CD14-positive monocyte (primary cell): Measurements from ENCODE around the gene RNF167. TPM values are rescaled to one million over a fixed set of nuclear protein-coding genes. Genes with fewer than 3 reads are reported as not detected.
A peak's percentile ranks its signal among the peaks of the same experiment; 100 is the strongest.
"Not testable (repeated sequence)": the region's sequence is repeated elsewhere in the genome, so short reads cannot be mapped to it uniquely, and the experiment has no call there.

ENCODE experiments used
- DNase-seq, 3 donors: peaks; one replicate each; pipeline ENCODE4 v3.0.0-alpha.2; 2011 to 2022
- H2AFZ ChIP-seq: 2 replicates; pipeline ENCODE4 v1.6.0; 2012; ENCODE audit warnings: mild to moderate bottlenecking, low read depth, low read length, inconsistent platforms; ENCODE audit not compliant: insufficient read depth, poor library complexity, severe bottlenecking
- H3K27ac ChIP-seq, 2 donors: 1 replicate in 1 of 2; 2 replicates in 1 of 2; pipeline ENCODE4 v1.5.1; 2012 to 2013; ENCODE audit warnings: low read length in 2 of 2, control low read depth in 1 of 2, inconsistent platforms in 1 of 2, low read depth in 1 of 2, mild to moderate bottlenecking in 1 of 2
- H3K27me3 ChIP-seq, 2 donors: one replicate each; pipeline versions ENCODE4 v1.6.0 to v1.6.1; 2011 to 2013; ENCODE audit warnings: low read length in 2 of 2; ENCODE audit not compliant: control insufficient read depth in 2 of 2, insufficient read depth in 2 of 2
- H3K36me3 ChIP-seq, 2 donors: replicated peaks in 1 of 2; 1 replicate in 1 of 2; 2 replicates in 1 of 2; pipeline versions ENCODE4 v1.5.1 to v1.6.1; 2012 to 2013; ENCODE audit warnings: low read length in 2 of 2, control low read depth in 1 of 2, inconsistent platforms in 1 of 2, mild to moderate bottlenecking in 1 of 2; ENCODE audit not compliant: insufficient read depth in 2 of 2, control insufficient read depth in 1 of 2
- H3K4me1 ChIP-seq, 2 donors: 1 replicate in 1 of 2; 2 replicates in 1 of 2; pipeline versions ENCODE4 v1.5.1 to v1.6.1; 2012 to 2013; ENCODE audit warnings: low read length in 2 of 2, control low read depth in 1 of 2, inconsistent platforms in 1 of 2, mild to moderate bottlenecking in 1 of 2, moderate library complexity in 1 of 2; ENCODE audit not compliant: insufficient read depth in 2 of 2, control insufficient read depth in 1 of 2
- H3K4me2 ChIP-seq: replicated peaks from 2 replicates; pipeline ENCODE3; 2012; ENCODE audit warnings: low read length, moderate library complexity, mild to moderate bottlenecking; ENCODE audit not compliant: poor library complexity, severe bottlenecking; ENCODE audit errors: extremely low read depth
- H3K4me3 ChIP-seq, 3 experiments: fragments of 200-600 bp in 1 of 3; sonication (generic) in 1 of 3; replicated peaks in 1 of 3; 1 replicate in 2 of 3; 2 replicates in 1 of 3; pipeline ENCODE4 v1.5.1; 2011 to 2013; ENCODE audit warnings: low read length in 3 of 3, mild to moderate bottlenecking in 3 of 3, control low read depth in 2 of 3, low read depth in 2 of 3, inconsistent platforms in 1 of 3, moderate library complexity in 1 of 3
- H3K79me2 ChIP-seq: 2 replicates; pipeline ENCODE4 v1.6.0; 2012; ENCODE audit warnings: mild to moderate bottlenecking, control low read depth, inconsistent platforms, low read length, moderate library complexity; ENCODE audit not compliant: insufficient read depth
- H3K9ac ChIP-seq: 2 replicates; pipeline ENCODE4 v1.6.0; 2017; ENCODE audit warnings: low read length, mild to moderate bottlenecking; ENCODE audit not compliant: insufficient read depth, poor library complexity, severe bottlenecking
- H3K9me3 ChIP-seq, 2 donors: replicated peaks in 1 of 2; 1 replicate in 1 of 2; 2 replicates in 1 of 2; pipeline versions ENCODE4 v1.5.1 to v1.6.1; 2012 to 2013; ENCODE audit warnings: low read length in 2 of 2, control low read depth in 1 of 2; ENCODE audit not compliant: control insufficient read depth in 1 of 2, insufficient read depth in 1 of 2
- H4K20me1 ChIP-seq: 2 replicates; pipeline ENCODE4 v1.6.0; 2012; ENCODE audit warnings: mild to moderate bottlenecking, low read length, control low read depth, moderate library complexity; ENCODE audit not compliant: insufficient read depth
- H3K27ac Mint-ChIP-seq, 7 donors: one replicate each; pipeline ENCODE4 v1.8.0; 2020; ENCODE audit warnings: mild to moderate bottlenecking in 7 of 7, mixed read lengths in 7 of 7, moderate library complexity in 6 of 7, inconsistent platforms in 2 of 7
- H3K27me3 Mint-ChIP-seq, 3 donors: one replicate each; pipeline ENCODE4 v1.8.0; 2021 to 2022; ENCODE audit warnings: low read depth in 3 of 3, mild to moderate bottlenecking in 3 of 3, mixed read lengths in 3 of 3, moderate library complexity in 3 of 3, inconsistent platforms in 1 of 3
- H3K36me3 Mint-ChIP-seq, 2 donors: one replicate each; pipeline ENCODE4 v1.8.0; 2020; ENCODE audit warnings: mixed read lengths in 2 of 2, inconsistent platforms in 1 of 2, mild to moderate bottlenecking in 1 of 2
- H3K4me1 Mint-ChIP-seq: one replicate; pipeline ENCODE4 v1.8.0; 2020; ENCODE audit warnings: mild to moderate bottlenecking, mixed read lengths
- H3K4me3 Mint-ChIP-seq, 2 donors: one replicate each; pipeline ENCODE4 v1.8.0; 2020; ENCODE audit warnings: mild to moderate bottlenecking in 2 of 2, mixed read lengths in 2 of 2, moderate library complexity in 1 of 2
- H3K9me3 Mint-ChIP-seq, 7 donors: one replicate each; pipeline ENCODE4 v1.8.0; 2020 to 2022; ENCODE audit warnings: mixed read lengths in 7 of 7, mild to moderate bottlenecking in 6 of 7, moderate library complexity in 6 of 7, inconsistent platforms in 2 of 7
- CTCF ChIP-seq: fragments of 200-600 bp; IDR thresholded peaks from one replicate; pipeline ENCODE4 v1.8.0; 2022; ENCODE audit warnings: antibody characterized with exemption, mild to moderate bottlenecking
- WGBS: methylation state at CpG from one replicate; pipeline ENCODE4 v1.1.5; 2013; ENCODE audit warnings: missing lambda C conversion rate; ENCODE audit not compliant: insufficient coverage; 5-methylcytosine and 5-hydroxymethylcytosine counted together
- intact Hi-C, 2 donors: fragments of 100-400 bp; cut with micrococcal nuclease; formaldehyde crosslinking; loops; one replicate each; pipeline versions ENCODE4 v1.15.0 to v1.15.1; 2023
- polyA plus RNA-seq, 3 donors: library from polyadenylated mRNA; depleted of rRNA in 1 of 3; unstranded in 2 of 3; stranded (reverse) in 1 of 3; fragments of 300-500 nt in 2 of 3; fragments of >200 nt in 1 of 3; fragmentation: Illumina TruSeq in 2 of 3; gene quantifications; 1 replicate in 2 of 3; 2 replicates in 1 of 3; pipeline ENCODE4 v1.2.3, GENCODE V29; 2012 to 2021

The RNF167 gene
- polyA plus RNA-seq, 3 donors = 17.2 to 105 (median 20.6) TPM

- Histone ChIP-seq H3K79me2 (no peaks in the 10 kb centered on the region), H4K20me1 (no peaks in the 10 kb centered on the region), H3K4me2 (no peak overlapping the region), H3K36me3 (no peaks in the 10 kb centered on the region), H3K27ac (peak overlapping the region in 1 of 2 donors; percentile 77), H3K4me1 (peaks cover 17% of the 10 kb centered on the region in 2 donors), H3K27me3 (no peaks in the 10 kb centered on the region), H3K9ac (no peak overlapping the region), H3K9me3 (no peaks in the 10 kb centered on the region), H2AFZ (no peak overlapping the region), H3K4me3 (no peak overlapping the region)
- no peaks in the 10 kb centered on the region for H3K9me3 Mint-ChIP-seq
- WGBS = no CpG with 5 or more reads among the region's 4 CpGs
- peak overlapping the region in 4 of 7 donors; percentile 77 to 93 (median 90) for H3K27ac Mint-ChIP-seq
- peak overlapping the region in 1 of 2 donors; percentile 28 for H3K4me3 Mint-ChIP-seq
- H3K36me3 Mint-ChIP-seq = no peaks in the 10 kb centered on the region
- intact Hi-C loops = no loop called here
- DNase-seq = no peak
- peaks cover 0 to 2% (median 0%) of the 10 kb centered on the region in 3 donors for H3K27me3 Mint-ChIP-seq
- peaks cover 19% of the 10 kb centered on the region for H3K4me1 Mint-ChIP-seq
- TF ChIP-seq CTCF = no peak
These were observed 18.7 kb upstream of the RNF167 start for GRCh38 chr17:4921320-4921719.

GRCh38 chr17:4926577-4927335 lies 13.3 kb upstream of the RNF167 start:
- intact Hi-C loops, H3K4me1 Mint-ChIP-seq, H3K27me3 ChIP-seq, H3K4me2 ChIP-seq, H3K27me3 Mint-ChIP-seq, H3K9ac ChIP-seq, H3K27ac ChIP-seq, H3K36me3 ChIP-seq, H3K4me3 Mint-ChIP-seq, H3K27ac Mint-ChIP-seq, H3K4me1 ChIP-seq, H3K9me3 Mint-ChIP-seq, H3K4me3 ChIP-seq, H2AFZ ChIP-seq, H3K9me3 ChIP-seq, H3K79me2 ChIP-seq, DNase-seq, H4K20me1 ChIP-seq: not testable (repeated sequence)
- peaks cover 11 to 16% of the 10 kb centered on the region in 2 donors for H3K36me3 Mint-ChIP-seq
- 95% methylated on average over 12 of the region's 24 CpGs for WGBS
